HG03460 (cell line): ENCODE results near the gene MDM4.

Experiments
- ATAC-seq: cut with Tn5 transposase; IDR thresholded peaks from one replicate; pipeline ENCODE4 v1.9.1; 2021; ENCODE audit not compliant: unreplicated experiment

The MDM4 gene

DNA sequence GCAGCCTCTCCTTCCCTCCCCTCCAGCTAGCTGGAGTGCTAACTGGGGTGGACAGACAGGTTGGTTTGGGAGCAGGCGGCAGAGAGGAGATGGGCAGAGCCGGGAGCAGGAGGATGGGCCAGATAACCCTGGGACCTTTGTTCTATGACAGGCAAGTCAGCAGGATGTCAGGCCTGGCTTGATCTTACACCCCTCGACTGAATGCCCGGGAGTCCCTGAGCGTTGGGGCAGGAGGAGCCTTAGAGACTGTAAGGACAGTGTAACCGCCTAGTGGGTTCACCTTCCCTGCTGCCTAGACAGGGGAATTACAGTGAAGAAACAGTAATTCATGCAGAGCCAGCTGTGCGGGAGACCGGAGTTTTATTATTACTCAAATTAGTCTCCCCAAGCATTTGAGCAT, 60.2 kb downstream of the MDM4 start:
- no peak for ATAC-seq

DNA sequence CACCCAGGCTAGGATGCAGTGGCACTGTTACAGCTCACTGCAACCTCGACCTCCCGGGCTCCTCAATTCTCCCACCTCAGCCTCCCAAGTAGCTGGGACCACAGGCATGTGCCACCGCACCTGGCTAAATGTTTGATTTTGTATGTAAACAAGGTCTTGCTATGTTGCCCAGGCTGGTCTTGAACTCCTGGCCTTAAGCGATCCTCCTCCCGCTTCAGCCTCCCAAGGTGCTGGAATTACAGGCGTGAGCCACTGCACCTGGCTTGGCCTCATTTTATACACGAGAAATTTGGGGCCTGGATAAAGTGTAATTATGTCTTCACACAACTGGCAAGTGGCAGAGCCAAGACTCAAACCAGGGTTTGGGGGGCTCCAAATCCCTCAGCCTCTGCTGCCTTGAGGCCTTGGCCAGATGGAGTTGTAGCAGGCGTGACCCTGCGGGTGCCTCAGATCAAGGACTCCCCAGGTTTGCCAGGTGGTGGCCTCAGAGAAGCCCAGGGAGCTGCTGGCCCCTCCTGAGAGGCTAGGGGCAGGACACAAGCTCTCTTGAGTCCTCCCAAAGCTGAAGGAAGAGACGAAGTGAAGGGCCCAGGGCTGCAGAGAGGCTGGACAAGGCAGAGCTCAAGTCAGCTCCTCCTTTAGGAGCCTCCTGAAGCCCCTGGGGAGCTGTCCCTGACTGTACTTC, 61.7 kb downstream of the MDM4 start:
- no peak for ATAC-seq

DNA sequence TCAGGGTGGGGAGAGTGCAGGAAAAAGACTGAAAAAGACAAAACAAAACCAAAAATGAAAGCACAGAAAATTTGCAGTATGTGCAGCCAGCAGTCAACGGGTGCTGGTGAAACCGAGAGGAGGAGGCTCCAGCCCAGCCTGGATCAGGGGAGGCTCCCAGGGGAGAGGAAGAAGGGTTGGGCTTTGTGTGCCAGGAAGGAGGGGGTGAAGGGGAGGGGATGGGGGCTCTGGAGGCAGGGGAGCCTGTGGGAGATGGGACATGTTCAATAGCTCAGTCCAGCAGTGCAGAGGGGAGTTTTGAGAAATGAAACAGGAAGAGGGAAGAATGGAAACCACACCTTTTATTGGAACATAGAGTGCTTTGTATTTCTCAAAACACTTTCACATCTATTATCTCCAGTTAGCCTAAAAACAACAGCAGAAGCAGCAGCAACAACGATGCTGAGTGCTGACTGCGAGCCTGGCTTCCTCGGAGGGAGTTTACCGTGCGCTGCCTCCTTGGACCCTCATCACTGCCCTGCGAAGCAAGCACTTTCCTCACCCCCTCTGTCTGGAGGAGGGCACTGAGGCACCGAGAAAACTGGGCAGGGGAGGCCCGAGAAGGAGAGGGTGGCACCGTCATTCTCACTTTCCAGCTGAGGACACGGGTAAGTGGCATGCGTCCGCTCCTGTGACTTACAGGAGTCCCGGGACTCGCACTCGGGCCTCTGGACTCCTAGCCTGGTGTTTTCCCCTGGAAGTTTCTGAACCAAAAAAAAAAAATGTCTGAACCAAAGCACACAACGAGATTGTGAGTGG, 62.9 kb downstream of the MDM4 start:
- ATAC-seq: peak; percentile 71

DNA sequence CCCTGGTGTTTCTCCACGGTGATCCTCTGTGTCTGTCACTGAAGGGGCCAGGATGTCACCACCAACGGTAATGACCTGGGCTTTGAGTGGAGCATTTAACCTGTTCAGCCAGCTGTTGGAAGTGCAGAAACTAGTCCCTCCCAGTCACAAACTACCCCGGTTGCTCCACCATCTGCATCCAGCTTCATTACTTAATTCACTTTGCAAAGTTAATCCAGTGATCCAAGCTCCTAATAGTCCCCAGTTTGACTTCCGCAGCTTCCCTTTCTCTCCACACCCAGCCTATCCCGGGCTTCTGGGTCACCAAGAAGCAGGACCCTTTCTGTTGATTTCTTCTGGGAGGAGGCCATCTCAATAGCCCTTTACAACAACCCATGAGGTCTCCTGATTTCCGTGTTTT, 63.5 kb downstream of the MDM4 start:
- no peak for ATAC-seq

DNA sequence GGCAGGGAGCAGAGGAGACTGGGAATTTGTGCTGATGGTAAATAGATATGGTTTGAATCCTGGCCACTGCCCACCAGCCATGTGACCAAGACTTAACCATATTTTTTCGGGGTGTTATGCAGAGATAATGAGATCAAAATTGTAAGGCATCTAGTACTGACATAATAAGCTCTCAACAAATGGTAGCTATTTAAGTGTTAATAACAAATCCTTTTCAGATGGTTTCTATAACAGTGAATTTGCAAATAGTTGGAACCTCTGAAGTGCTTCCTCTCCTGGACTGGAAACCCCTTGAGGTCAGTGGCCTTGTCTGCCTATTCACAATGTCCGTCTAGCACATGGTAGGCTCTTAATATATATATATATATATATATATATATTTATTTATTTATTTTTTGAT, 64.7 kb downstream of the MDM4 start:
- ATAC-seq: no peak

DNA sequence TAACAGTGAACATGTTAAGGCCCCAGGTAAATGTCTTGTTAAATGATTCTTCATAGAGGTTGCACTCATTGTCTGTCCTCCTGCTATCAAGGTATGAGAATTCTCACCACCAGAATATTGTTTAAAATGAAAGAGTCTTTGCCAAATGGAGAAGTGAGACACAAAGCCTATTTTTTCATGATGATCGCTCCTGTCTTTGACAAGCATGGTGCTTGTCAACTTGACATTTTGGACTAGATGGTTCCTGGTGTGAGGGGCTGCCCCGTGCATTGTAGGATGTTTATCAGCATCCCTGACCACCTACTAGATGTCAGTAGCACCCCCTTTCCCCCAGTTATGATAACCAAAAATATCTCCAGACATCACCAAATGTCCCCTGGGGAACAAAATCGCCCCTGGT, 65.6 kb downstream of the MDM4 start:
- no peak for ATAC-seq

DNA sequence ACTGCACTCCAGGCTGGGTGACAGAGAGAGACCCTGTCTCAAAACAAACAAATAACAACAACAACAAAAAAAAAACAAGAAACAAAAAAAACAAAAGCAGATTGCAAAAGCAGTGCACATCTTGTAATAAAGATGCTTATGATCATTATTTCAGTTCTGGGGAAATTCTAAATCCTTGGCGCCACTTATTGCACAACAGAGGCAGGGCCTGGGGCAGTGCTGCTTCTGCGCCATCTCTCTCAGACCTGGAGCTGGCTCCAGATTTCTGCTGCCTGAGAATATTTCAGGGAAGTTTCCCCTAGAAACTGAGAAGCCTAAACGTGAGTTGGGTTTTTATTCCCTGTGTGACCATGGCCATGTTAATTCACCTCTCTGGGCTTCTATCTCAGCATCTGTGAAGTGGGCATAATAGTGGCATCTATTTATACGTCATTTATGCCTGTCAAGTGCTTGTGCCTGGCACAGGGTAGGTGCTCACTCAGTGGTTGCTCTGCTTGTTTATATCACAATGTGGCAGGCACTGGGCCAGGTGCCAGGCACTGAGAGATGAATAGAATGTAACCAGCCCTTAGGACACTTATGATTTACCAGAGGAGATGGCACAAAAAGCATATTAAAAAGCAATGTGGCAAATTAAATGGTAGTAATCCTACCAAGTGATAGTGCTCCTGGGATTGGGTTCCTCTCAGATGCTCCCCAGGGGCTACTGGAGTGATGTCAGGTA, 67.9 kb downstream of the MDM4 start:
- ATAC-seq: no peak

DNA sequence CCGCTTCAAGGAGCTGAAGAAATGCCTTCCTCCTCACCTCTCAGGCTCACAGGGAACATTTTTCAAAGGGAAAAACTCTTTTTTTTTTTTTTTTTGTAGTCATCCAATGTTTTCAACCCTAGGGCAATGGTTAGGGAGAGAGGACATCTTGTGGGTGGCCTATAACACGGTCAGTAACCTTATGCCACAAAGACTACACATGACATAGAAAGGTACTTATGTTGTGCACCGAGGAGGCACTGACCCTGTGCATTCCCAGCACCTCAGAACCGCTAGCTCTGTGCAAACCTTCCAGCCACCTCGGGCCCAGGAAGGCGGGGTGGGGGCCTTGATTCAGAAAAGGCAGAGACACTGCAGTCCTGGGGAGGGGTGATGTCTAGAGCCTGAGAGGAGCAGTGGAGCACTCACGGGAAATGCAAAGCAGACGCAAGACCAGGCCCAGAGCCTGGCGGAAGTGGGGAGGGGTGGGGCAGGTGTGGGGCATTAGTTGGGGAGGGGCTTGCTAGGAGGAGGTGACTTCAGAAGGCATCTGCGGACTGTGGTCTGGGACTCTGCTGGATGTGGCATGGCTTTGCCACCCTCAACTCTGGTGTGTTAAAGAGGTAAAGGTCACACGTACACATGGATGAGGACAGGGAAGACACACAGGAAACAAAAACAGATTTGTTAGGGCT, 68.6 kb downstream of the MDM4 start:
- no peak for ATAC-seq

DNA sequence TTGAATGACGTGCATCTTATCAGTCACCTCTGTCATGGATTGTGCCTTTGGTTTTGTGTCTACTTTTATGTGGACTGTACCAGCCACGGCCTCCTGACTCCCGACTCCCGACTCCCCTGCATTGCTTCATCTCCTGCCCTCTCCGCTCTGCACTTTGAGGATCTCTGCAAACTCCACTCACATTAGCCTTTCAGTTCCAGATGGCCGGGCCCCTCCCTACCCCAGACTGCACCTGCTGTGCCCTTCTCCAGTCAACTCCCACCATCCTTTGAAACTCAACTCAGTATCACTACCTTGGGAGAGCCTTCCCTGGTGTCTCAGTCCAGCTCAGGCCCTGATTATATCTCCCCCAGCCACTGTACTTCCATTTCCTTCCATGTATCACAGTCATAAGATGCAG, 71.4 kb downstream of the MDM4 start:
- ATAC-seq: no peak

DNA sequence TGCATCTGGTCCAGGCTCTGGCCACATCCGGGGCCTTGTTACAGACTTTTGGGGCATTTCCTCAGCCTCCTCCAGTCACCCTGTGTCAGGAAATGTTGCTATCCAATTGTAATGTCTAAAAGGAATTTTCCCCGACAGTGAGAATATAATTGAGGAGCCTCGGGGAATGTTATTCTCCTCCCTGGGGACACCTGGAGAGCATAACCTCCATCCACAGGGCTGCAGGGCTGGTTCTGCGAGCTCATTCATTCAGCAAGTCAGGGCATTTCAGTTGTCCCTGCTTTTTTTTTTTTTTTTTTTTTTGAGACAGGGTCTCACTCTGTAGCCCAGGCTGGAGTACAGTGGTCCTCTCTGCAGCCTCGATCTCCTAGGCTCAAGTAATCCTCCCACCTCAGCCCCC, 72.6 kb downstream of the MDM4 start:
- no peak for ATAC-seq

DNA sequence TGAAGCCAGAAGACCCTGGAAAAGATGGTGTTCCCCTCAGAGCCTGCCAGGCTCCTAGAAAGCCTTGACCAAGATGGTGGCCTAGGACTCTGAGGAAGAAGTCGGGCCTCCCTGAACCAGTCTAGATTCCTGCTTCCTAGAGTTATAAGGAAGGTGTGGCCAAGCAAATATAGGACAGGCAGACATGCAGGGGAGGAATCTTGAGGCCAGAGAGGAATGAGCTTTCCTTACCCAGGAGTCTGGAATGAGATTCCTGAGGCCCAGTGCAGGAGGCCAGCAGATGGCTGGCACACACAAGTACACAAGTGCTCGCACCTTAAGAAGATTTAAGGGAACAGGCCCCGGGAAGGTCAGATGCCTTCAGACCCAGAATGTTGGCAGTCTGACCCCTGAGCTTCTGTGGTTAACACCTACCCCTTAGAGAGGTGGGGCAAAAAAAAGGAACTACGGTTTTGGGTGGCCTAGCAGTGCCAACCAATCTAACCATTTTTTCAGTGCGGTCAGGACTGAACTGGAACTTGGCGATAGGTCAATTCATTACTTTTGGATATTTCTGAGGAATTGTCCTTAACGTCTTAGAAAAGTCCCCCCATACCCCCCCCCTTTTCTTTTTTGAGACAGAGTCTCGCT, 73.3 kb downstream of the MDM4 start:
- no peak for ATAC-seq

DNA sequence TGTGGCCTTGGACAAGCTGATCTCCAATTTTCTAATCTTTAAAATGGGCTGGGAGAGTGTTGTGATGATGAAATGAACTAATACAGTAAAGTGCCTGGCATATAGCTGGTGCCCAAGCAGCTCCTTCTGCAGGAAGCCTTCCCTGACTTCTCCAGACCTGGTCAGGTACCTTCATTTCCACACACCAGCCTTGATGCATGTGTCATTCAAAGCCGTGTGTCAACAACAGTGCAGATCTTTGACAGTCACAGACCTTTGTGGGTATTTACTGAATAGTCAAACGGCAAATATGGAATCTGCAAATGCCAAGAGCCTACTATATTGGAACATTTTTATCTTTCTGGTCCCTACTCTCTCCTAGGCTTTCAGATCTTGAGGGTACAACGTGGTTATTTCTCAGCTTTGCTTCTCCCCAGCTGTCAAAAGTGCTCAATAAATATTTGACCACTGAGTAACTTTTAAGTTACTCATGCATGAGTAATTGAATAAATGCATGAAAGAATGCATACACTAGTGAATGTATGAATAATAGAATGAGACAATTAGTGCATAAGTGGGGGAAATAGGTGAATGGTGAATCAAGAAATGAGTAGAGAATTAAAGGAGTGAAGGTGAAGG, 75.4 kb downstream of the MDM4 start:
- ATAC-seq: no peak

DNA sequence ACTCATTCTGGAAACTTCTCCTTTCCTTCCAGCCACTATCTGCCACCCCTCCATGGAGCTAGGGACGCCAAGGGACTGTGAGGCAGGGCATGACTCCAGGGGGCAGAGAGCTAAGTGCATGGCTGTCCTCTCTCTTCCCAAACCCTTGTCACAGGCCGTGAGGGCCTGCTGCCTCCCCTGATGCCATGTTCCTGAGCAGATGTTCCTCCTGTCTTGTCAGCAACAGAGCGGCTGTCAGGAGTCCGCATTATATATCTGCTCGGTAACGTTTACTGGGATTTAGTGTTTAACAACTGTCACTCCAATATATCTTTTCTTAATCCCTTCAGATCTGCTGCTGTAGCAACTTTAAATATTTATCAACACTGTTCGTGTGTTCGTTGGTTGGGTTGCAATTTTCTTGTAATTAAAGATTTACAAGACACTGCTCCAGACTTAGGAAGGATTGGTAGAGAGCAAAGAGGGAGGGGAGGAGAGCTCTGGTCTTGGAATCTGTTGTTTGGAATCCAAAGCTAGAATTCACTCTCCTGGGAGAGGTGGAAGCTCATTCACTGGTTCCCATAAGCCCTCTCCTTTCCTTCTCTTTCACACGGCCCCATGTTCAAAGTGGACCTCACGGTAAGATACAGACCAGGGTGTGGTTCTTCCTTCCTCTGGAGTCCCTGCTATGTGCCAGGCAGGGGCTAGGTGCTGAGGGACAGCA, 76.2 kb downstream of the MDM4 start:
- ATAC-seq: no peak

DNA sequence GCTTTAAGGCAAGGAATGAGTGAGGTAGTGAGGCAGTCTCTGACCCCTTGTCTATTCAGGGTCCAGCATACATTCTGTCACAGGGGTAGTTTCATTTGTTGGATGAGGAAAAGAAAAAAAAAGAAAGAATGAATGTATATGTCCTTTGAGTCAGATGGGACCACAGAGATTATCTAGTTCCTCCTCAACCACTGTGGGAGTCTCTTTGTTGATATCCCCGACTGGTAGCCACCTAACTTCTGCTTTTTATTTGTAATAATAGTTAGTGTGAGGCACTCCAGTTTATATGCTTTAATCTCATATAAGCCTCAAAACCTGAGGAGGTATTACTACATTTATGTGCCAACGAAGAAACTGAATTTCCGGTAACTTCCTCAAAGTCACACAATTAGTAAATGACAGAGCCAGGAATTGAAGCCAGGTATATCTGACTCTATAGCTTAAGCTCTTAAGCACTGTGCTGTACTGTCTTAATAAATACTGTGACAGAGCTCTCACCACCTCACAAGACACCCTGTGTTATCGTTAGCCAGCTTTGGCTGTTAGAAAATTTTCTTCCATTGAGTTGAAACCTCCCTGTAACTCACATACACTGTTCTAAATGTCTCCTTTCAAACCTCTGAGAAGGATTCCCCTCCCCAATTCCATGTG, 82.2 kb downstream of the MDM4 start:
- no peak for ATAC-seq

DNA sequence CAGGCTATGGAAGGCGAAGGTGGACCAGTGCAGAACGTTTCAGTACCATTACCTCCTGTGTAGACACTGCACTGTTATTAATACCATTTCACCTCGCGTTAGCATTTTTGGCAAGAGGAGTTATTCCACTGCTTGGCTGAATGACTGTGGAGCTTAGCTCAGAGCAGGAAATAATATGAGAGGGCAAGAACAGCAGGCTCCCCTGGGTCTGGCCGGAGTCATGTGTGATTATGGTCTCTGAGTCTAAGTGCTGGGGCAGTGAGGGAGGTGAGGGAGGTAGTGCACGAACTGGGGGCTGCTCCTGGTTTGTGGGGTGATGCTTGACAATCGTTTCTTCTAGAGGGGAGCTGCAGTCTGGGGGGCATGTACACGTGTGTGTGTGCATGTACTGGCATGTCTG, 82.9 kb downstream of the MDM4 start:
- ATAC-seq: no peak

DNA sequence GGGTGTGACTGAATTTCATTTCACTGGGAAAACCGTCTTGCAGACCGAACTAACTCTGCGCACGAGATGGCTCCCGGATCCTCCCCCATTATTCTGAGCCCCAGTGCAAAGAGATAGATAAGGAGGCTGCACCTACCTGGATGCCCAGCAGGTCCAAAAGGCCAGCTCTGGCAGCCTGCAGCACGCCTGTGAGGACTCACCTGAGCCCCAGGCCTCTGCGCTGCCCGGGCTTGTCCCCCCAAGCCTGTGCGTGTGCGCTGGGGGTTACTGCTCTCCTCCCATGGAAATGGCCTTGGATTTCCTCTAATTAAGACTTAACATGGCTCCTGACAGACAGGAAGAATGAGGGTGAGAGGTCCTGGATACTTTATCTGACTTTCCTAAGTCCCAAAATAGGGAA, 83.4 kb downstream of the MDM4 start:
- no peak for ATAC-seq

DNA sequence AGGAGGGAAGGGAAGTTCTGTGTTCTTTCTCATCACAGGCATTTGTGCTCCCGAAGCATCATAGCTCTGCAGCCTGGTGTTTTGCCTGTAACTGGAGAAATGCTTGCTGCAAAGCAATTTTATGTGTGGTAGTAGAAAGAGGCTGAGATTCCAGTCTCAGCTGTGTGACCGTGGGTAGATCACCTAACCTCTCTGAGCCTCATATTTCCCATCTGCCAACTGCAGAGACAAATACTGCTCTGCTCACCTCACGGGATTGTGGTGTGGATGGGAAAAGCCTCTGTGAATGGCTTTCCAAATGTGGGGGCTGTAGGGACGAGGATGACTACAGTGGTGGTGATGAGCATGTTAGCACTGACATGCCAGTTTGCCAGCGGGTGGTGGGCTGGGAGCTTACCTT, 84.0 kb downstream of the MDM4 start:
- no peak for ATAC-seq

DNA sequence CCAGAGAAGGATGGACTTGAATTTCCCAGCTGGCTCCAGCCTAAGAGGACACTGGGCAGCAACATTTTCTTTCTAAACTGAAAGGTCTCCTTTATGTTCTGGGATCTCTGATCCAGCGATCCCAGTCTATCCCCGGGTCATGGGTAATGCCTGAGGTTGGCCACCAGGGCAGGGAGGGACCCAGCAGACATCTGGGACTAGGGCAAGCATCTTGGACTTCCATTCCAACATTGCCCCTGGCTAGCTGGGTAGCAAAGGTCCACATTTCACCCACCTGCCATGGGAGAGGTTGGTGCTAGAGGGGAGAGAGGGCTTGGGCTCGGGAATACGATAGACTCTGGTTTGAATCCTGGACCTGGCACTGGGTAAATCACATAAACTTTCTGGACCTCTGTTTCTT, 84.8 kb downstream of the MDM4 start:
- no peak for ATAC-seq

DNA sequence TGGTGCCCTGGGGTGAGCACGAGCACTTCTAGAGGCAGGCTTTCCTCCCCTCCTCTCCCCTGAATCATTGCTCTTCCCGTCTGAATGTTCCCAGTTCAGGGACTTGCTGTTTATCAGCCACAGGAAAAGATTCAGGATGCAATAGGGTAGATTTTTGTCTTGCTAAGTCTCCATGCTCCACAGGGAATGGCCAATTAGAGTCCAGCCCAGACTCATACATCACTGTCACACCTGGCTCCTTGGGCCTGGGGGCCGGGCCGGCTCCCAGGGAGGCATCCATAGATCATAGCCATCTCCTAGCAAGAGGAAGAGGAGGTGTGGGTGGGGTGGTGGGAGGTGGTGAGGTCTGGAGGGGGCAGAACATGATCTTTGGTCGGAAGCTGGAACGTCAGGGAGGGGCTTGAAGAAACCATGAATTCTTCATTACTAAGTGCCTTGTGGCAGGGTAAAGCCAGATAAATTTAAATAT, 85.9 kb downstream of the MDM4 start:
- ATAC-seq: no peak
